ENCODE results near the gene LRP6.
A peak's percentile ranks its signal among the peaks of the same experiment; 100 is the strongest.
"Not testable (repeated sequence)": the region's sequence is repeated elsewhere in the genome, so short reads cannot be mapped to it uniquely, and the experiment has no call there.

LRP6 gene

DNA sequence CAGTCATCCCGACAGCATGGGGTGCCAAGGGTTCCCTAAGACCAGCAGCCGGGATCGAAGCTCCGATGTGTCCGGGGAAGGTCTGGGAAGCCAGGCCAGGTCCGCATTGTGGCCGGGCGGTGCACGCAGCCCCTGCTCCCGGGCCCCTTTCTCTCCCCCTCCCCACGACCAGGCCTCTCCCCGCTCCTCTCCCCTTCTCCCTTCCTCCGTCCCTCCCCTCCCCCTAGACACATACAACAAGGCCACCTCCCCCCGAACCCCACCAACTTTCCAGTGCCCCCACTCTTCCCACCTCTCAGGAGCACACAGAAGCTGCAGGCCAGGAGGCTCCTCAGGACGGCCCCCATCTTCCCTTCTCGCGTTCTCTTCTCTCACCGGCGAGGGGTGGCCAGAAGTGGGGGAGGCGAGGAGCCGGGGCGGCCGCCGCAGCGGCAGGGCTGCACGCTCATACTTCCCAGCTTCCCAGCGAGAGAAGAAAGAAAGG lies 413 bp downstream of the LRP6 start:
- peak overlapping the region; percentile 84 for H3K27ac ChIP-seq
- no peak for DNase-seq (ENCODE audit: low read depth, low spot score)

DNA sequence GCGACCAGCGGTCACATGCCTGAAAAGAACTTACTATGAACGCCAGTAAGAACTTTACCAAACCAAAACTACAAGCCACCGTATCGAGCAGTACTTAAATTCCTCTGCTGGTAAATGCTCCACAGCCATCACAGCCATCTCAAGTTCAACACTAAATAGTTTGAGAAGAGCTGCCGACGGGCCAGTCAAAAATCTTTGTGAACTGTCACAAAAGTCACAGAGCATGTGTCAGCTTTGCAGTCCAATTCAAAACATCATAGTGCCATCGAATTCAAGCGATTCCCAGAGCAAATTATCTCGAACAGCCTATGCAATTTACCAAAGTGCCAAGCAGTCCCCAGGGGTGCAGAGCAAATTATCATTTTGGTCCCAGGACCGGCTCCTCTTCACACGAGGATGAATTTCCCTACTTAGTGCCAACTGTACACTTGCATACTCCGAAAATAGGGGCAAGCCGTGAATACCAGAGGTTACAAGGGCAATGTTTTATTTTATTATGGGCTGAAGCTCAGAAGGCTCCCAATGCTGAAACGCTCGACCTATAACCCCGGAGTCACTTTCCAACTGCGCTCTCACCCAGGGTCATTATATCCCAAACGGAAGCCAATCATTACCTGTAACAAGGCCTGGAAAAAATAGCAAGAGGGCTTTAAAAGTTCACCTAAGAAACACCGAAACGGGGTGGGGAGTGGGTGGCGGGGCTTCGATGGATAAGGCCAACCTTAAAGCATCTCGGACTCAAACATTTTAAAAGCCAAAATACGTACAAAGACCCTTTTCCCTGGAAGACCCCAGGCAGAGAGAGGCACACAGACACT lies 1.1 kb downstream of the LRP6 start:
- DNase-seq (ENCODE audit: low read depth, low spot score): no peak
- peak overlapping the region; percentile 84 for H3K27ac ChIP-seq

DNA sequence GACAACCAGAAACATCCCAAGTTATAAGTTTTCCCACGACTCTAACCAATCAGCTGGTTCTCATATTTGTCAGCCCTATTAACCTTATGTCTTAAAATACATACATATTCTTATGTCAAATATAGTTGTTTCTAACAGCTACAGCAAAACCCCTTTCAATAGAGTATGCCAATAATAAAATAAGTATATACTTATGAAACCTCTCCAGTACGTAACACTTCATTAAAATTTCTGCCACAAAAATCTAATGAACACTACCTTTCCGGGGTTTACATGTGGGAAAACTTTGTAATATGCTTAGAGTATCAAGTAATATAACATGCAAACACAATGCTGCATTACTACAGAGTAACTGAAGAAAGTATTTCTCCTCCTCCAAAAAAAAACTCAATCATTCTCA lies 1.8 kb downstream of the LRP6 start:
- no peak overlapping the region for H3K27ac ChIP-seq
- DNase-seq (ENCODE audit: low read depth, low spot score): no peak

DNA sequence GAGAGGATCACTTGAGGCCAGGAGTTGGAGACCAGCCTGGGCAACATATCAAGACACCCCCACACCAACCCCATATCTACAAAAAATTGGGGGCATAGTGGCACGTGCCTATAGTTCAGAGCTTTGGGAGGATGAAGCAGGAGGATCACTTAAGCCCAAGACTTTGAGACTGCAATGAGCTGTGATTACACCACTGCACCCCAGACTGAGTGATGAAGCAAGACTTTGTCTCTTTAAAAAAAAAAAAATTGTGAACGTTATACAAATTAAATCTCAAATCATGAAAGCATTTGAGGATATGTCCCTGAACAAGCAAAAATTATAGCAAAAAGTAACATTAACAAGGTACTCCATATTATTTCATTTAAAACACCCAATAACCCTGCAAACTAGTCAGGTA lies 2.9 kb downstream of the LRP6 start:
- H3K27ac ChIP-seq: no peak overlapping the region
- DNase-seq (ENCODE audit: low read depth, low spot score): no peak

DNA sequence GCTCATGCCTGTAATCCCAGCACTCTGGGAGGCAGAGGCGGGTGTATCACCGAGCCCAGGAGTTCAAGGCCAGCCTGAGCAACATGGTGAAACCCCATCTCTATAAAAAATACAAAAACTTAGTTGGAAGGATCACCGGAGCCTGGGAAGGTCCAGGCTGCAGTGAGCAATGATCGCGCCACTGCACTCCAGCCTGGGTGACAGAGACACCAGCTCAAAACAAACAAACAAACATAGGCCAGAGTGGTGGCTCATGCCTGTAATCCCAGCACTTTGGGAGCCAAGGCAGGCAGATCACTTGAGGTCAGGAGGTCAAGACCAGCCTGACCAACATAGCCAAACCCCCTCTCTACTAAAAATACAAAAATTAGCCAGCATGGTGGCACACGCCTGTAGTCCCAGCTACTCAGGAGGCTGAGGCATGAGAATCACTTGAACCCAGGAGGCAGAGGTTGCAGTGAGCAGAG lies 10.5 kb downstream of the LRP6 start:
- H3K27ac ChIP-seq; DNase-seq (ENCODE audit: low read depth, low spot score): not testable (repeated sequence)

DNA sequence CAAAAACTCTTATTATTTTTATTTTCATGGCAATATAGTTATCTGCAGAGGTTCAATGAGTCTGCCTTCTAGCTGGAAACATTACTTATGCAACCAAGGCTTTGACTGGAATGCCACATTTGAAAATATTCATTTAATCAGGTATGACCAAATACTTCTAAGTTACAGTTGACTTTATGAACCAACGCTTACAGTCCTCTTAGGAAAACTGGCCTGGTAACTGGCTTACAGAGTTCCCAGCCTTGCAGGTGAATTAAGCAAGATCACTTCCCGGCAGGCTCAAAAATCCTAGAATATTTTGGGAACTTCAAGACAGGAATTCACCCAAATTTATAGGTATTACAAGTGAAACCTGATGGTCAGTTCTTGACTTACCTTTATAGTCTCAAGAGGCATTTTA lies 12.3 kb downstream of the LRP6 start:
- DNase-seq (ENCODE audit: low read depth, low spot score): no peak
- H3K27ac ChIP-seq: no peak overlapping the region

DNA sequence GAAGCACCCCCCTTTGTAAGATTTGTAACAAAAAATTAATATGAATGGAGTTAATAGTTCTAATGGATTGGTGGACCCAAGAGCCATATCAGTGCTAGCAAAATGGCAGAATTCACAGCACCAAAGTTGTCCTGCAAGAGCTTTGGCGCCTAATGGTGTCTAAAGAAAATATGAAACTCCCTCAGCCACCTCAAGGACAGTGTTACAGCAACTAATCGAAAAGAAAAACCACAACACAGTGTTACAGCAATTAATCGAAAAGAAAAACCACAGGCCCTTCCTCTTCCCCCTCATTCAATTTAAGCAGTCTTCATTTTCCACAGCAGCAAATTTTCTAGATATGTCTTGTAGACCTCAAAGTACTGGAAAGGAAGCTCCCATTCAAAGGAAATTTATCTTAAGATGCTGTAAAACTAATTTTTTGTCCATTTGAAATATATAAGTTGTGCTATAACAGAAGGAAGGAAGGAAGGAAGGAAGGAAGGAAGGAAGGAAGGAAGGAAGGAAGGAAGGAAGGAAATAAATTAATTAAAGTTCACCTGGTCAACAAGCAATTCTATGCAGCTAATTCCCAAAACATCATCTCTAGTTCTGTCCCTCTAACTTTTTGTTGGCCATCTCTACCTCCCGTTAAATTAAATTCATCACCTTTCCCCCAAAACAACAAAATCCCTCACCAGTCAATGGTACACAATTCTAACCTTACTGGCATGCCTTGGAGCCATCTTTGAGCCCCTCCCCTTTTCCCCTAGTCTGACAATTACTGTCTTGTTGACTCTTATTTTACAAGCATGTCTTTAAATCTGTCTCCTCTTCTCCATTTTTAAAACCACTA lies 17.4 kb downstream of the LRP6 start:
- DNase-seq (ENCODE audit: low read depth, low spot score): no peak
- no peak overlapping the region for H3K27ac ChIP-seq

DNA sequence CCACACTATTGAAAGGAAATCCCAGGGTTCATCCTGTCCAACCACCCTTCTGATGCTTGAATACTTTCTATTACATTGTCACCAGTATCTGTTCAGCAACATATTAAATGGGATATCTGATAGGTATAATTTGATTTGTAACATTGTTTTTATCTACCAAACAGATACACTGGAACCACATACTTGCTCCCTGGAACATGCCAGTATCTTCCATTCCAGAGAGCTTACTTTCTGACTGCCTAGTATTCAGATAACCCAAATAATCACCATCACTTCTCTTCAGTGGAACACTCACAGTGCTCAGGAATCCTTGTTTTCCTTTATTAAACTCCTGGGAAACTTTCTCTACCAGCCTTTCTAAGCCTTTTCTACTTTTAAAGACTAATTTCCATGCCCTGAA lies 19.3 kb downstream of the LRP6 start:
- DNase-seq (ENCODE audit: low read depth, low spot score): no peak
- no peak overlapping the region for H3K27ac ChIP-seq

DNA sequence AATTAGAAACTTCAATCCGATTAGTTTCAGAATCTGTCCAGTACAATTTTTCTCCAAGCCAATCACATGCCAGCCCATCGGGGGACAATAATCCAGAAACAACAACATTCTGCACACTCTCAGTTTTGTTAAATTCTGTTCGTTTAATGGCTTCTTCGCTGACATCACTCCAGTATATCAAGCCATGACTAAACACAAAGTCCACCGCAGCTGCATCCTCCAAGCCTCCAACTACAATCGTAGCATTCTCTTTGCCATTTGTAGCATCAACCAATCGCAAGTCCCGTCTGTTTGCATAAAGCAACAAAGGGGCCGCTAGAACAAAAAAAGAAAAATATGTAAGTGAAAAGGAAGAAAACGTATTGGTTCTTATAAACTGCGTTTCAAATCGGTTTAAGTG lies 22.5 kb downstream of the LRP6 start:
- DNase-seq (ENCODE audit: low read depth, low spot score): no peak
- H3K27ac ChIP-seq: no peak overlapping the region

DNA sequence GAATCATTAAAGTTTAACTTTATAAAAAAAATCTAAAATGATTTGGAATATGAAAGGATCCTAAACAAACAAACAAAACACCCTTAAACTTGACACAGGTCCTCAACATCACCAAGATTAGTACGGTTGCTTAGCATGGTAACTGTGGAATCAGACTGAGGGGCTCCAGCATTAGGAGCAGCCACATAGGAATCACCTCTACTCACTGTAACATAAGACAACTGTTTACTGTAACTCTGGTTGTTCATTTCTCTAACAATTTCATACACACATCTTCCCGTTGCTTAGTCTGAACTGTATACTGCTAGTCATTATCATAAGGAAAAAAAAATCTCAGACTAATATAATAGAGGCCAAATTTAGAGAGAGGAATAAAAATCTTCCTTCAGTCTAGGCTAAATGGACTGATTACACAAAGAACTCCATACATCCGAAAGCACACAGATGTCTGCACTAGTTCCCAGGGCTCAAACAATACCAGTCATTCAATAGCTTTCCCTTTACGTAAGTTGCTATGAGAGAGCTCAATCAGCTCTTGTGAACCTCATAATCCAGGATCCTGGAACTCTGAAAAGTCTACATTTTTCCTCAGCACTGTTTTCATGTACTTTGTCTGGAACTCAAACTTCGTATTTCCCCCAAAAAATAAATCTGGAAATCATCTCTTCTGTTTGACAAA lies 26.0 kb downstream of the LRP6 start:
- no peak for DNase-seq (ENCODE audit: low read depth, low spot score)
- H3K27ac ChIP-seq: no peak overlapping the region

DNA sequence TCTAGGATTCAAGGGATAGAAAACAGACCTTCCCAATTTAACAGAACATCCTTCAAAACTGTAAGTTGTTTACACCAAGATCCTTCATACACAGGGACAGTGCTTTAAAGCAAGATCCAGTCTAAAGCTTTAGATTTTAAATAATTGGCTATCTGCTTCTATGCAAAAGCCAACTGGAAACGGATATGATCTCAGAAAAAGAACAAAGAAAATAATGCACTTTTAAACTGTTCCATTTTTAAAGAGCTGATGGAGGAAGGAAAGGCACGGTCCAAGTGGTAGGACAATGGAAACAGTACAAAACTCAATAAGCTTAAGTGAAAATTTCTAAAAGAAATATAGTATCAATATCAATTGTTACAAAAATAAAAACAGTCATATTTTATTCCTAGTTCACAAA lies 27.7 kb downstream of the LRP6 start:
- no peak for DNase-seq (ENCODE audit: low read depth, low spot score)
- no peak overlapping the region for H3K27ac ChIP-seq

DNA sequence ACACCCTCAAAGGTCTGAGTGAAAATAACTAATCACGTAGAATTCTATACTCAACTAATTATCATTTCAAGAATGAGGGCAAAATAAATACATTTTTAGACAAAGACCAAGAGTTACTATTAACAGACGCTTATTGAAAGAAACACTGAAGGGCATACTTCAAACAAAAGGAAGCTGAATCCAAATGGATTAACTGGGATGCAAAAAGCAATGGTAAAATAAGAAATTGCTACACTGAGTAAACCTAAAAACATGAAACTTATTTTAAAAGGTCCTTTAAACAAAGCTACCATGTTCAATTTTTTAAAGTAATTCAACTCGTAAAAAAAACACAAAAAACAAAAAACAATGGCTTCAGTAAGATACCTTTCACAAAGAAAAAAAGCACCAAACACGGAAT lies 28.2 kb downstream of the LRP6 start:
- DNase-seq (ENCODE audit: low read depth, low spot score): no peak
- H3K27ac ChIP-seq: no peak overlapping the region

DNA sequence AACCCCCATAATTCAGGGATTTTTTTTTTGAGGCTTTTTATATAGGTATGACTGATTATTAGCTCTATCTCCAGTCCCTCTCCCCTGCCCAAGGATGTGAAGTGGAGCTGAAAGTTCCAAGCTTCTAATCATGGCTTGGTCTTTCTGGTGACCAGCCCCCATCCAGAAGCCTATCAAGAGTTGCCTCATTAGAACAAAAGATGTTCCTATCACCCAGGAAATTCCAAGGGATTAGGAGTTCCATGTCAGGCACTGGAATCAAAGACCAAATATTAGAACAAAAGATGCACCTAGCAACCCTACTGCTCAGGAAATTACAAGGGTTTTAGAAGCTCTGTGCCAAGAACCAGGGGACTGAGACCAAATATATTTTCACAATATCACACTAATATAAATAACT lies 29.9 kb downstream of the LRP6 start:
- H3K27ac ChIP-seq: no peak overlapping the region
- DNase-seq (ENCODE audit: low read depth, low spot score): no peak

DNA sequence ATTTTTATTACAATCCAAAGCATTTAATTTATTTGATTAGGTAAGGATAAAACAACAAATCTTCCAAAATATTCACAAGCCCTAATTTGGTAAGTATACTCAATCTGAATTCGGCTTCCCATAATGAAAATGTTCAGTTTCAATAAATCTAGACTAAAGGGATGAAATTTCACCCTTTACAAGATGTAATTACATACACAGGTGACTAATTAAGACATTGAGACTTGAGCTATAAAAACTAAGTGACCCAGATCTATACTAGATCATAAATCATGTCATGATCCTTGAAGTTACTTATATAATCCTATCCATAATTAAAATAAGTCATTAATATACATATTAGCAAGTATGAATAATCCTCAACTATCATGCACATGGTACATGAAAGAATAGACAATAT lies 36.6 kb downstream of the LRP6 start:
- no peak overlapping the region for H3K27ac ChIP-seq
- no peak for DNase-seq (ENCODE audit: low read depth, low spot score)

DNA sequence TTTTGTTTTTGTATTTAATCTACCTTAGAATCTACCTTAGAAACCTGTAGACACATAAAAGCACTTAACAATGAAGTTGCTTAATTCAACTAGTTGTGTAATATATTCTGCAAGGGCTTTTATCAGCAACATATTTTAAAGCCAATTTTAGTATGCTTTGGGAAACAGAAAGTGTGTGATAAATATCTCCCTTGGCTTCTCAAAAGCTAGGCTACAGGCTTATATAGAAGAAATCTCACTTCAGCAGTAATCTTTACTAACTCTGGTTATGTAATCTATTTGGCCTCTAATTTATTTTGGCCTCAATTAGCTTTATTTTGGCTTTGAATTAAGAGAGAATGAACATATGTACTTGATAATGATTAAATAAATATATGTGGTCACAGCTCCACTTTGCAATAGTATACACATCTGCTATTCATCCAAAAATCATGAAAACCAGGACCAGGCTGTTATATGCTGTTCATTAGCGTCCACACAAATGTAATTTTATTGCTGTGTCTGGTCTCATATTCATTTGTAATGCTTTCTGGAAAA lies 37.2 kb downstream of the LRP6 start:
- DNase-seq (ENCODE audit: low read depth, low spot score): no peak
- H3K27ac ChIP-seq: no peak overlapping the region

DNA sequence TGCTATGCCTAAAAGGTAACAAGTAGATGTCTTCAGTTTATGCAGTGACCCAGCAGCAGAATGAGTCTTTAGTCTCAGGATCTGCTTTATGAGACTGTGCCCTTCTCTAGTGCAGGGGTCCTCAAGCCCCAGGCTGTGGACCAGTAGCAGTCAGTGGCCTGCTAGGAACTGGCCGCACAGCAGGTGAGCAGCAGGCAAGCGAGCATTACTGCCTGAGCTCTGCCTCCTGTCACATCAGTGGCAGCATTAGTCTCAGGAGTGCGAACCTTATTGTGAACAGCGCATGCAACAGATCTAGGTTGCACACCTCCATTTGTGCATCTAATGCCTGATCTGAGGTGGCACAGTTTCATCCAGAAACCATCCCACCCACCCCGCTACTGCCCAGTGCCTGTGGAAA lies 38.4 kb downstream of the LRP6 start:
- DNase-seq (ENCODE audit: low read depth, low spot score): no peak
- no peak overlapping the region for H3K27ac ChIP-seq

DNA sequence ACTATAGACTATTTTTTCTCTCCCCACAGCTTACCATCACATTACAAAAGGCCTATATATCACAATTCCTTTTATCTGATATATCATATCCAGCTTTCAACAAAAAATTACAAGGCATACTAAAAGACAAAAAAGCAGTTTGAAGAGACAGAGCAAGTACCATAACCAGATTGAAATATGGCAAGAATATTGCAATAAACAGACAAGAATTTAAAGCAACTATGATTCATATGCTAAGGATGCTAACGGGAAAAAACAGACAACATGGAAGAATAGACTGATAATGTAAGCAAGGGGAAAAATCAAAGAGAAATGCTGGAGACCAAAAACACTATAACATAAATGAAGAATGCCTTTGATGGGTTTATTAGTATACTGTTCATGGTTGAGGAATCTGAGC lies 40.7 kb downstream of the LRP6 start:
- no peak for DNase-seq (ENCODE audit: low read depth, low spot score)

DNA sequence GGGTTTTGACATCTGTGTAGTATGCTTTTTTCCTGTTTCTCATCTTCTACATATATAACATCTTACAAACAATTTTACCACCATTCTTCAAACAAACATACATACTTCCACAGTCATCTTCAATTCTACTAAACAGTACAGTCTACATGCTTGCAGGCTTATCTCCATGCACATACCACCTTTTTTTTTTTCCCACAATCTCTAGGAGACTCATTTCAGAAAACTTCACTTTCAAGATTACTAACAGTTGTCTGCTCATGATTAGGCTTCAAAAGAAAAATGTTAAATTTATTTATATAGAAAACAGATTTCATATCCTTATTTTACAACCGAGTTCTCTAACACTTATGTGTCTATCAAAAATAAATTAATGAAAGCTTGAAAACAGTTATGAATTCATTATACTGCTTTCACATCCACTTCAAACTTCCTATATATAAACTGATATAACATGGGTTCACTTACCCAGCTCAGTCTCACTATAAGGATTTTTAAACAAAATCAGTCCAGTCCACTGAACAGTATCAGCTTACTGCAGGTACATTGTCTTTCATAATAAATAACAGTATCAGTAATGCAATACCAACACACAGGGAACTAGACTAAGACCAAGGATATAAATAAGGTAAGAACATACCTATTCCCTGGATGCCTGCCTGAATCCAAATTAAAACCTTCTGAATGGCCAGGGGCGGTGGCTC lies 42.5 kb downstream of the LRP6 start:
- DNase-seq (ENCODE audit: low read depth, low spot score): no peak
- no peak overlapping the region for H3K27ac ChIP-seq

More for the DNA sequence above, 40.7 kb downstream of the LRP6 start:
- no peak overlapping the region for H3K27ac ChIP-seq

DNA sequence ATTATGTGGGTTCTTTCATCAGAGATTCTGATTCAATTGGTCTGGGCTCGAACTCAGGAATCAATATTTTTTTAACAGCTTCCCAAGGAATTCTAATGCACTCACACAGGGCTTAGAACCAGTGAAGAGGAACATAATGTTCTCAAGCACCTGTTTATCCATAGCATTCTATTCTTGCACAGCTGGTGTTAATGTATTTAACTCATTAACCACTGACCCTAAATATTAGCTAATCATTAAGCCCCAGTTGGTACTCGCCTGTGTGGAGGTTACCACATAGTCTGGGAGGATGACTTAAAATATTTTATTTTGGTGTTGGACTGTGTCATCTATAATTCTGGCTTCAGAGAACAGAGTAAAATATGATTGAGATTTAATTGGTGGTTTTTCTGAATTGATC lies 45.3 kb downstream of the LRP6 start:
- H3K27ac ChIP-seq: no peak overlapping the region
- no peak for DNase-seq (ENCODE audit: low read depth, low spot score)

DNA sequence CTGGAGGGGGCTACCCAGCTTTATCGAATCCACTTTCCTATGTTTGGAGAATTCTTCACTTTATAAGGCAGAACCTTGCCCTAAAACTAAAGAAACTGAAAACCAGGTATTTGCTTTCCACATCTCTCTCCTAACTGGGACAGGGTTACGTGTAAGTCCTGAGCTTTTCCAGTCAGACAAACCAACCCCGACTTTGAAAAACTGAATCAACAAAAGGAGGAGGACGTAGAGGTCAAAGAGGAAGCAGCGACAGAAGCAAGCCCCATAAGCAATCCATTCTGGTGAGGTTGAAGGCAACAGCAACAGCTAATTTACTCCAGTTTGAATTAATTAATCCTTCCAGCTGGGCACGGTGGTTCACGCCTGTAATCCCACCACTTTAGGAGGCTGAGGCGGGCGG lies 47.2 kb downstream of the LRP6 start:
- H3K27ac ChIP-seq: no peak overlapping the region
- DNase-seq (ENCODE audit: low read depth, low spot score): no peak
